Liver (tissue), 9 donors: ENCODE data around the gene AP5B1. TPM values are rescaled to one million over a fixed set of nuclear protein-coding genes. Genes with fewer than 3 reads are reported as not detected.

ENCODE experiments used
- DNase-seq: peaks from one replicate; pipeline ENCODE4 v3.0.0-alpha.2; 2017; ENCODE audit warnings: low spot score
- H3K27ac ChIP-seq, 2 donors: one replicate each; pipeline ENCODE4 v1.7.0; 2013; ENCODE audit warnings: inconsistent platforms in 2 of 2, low read length in 2 of 2, control low read depth in 1 of 2, low read depth in 1 of 2, mild to moderate bottlenecking in 1 of 2
- H3K27me3 ChIP-seq, 4 donors: one replicate each; pipeline versions ENCODE4 v1.6.1 to v1.7.0; 2013; ENCODE audit warnings: low read length in 3 of 4, inconsistent platforms in 1 of 4, mild to moderate bottlenecking in 1 of 4, moderate library complexity in 1 of 4; ENCODE audit not compliant: control insufficient read depth in 4 of 4, insufficient read depth in 4 of 4
- H3K36me3 ChIP-seq, 4 donors: one replicate each; pipeline versions ENCODE4 v1.6.1 to v1.7.0; 2013; ENCODE audit warnings: low read length in 3 of 4, mild to moderate bottlenecking in 3 of 4, low read depth in 1 of 4, moderate library complexity in 1 of 4; ENCODE audit not compliant: control insufficient read depth in 4 of 4, insufficient read depth in 3 of 4
- H3K4me1 ChIP-seq, 4 donors: one replicate each; pipeline versions ENCODE4 v1.6.1 to v1.7.0; 2013; ENCODE audit warnings: low read length in 3 of 4, mild to moderate bottlenecking in 3 of 4, moderate library complexity in 1 of 4; ENCODE audit not compliant: control insufficient read depth in 4 of 4, insufficient read depth in 4 of 4
- H3K4me3 ChIP-seq, 3 donors: one replicate each; pipeline versions ENCODE4 v1.6.1 to v1.7.0; 2013; ENCODE audit warnings: low read length in 3 of 3, control low read depth in 1 of 3, low read depth in 1 of 3, mild to moderate bottlenecking in 1 of 3
- H3K9ac ChIP-seq, 2 donors: one replicate each; pipeline ENCODE4 v1.7.0; 2013; ENCODE audit warnings: low read length in 2 of 2, mild to moderate bottlenecking in 2 of 2, moderate library complexity in 2 of 2, control low read depth in 1 of 2, low read depth in 1 of 2
- H3K9me3 ChIP-seq, 4 donors: one replicate each; pipeline versions ENCODE4 v1.6.1 to v1.7.0; 2013; ENCODE audit warnings: low read length in 3 of 4; ENCODE audit not compliant: control insufficient read depth in 4 of 4
- EGR1 ChIP-seq, 2 donors: IDR thresholded peaks; 2 replicates each; pipeline ENCODE4 v1.6.1; 2016 to 2018; ENCODE audit warnings: antibody characterized with exemption in 2 of 2, low read depth in 2 of 2
- FOXA1 ChIP-seq: IDR thresholded peaks from 2 replicates; pipeline ENCODE4 v1.6.1; 2016; ENCODE audit warnings: antibody characterized with exemption
- FOXA2 ChIP-seq: IDR thresholded peaks from 2 replicates; pipeline ENCODE4 v1.6.1; 2016; ENCODE audit warnings: antibody characterized with exemption
- GABPA ChIP-seq, 2 donors: IDR thresholded peaks in 1 of 2; conservative IDR thresholded peaks in 1 of 2; 2 replicates each; pipeline ENCODE4 v1.6.1; 2016; ENCODE audit warnings: antibody characterized with exemption in 2 of 2, mild to moderate bottlenecking in 1 of 2, moderate library complexity in 1 of 2
- RAD21 ChIP-seq, 2 donors: IDR thresholded peaks; 2 replicates each; pipeline ENCODE4 v1.6.1; 2016; ENCODE audit warnings: antibody characterized with exemption in 2 of 2, mild to moderate bottlenecking in 2 of 2
- TAF1 ChIP-seq: conservative IDR thresholded peaks from 2 replicates; pipeline ENCODE4 v1.6.1; 2016; ENCODE audit warnings: antibody characterized with exemption, mild to moderate bottlenecking
- WGBS: extraction: QIAGEN DNeasy Blood & Tissue Kit; methylation state at CpG from one replicate; pipeline ENCODE4 v1.1.7; 2013; 5-methylcytosine and 5-hydroxymethylcytosine counted together
- polyA plus RNA-seq, 2 donors: library from polyadenylated mRNA; stranded (reverse) in 1 of 2; unstranded in 1 of 2; fragments of 200-250 nt in 1 of 2; fragments of >200 nt in 1 of 2; fragmentation: Nextera tagmentation in 1 of 2; extraction: Ambion mirVana in 1 of 2; gene quantifications; one replicate each; pipeline versions ENCODE4 v1.2.1 to v1.2.3, GENCODE V29; 2013 to 2015
- total RNA-seq, 2 donors: library from RNA; depleted of rRNA; stranded (reverse); fragments of >200 nt; gene quantifications; one replicate each; pipeline ENCODE4 v1.2.3, GENCODE V29; 2014
- TF ChIP-seq, protein P1 (sequence below): fragments of 150-350 bp; IDR thresholded peaks from 2 replicates; pipeline ENCODE4 v1.5.1; 2017; ENCODE audit warnings: improper control_type of control experiment, low read depth, low read length; ENCODE audit not compliant: missing input control
- donor health status: healthy.
- donor health status: healthy.
- donor health status: healthy.
- donor health status: healthy.
- donor health status: healthy.

Gene AP5B1
- total and polyA plus RNA-seq, 4 donors = 2.0 to 10.8 (median 5.0) TPM

- TF ChIP-seq, protein P1, sequence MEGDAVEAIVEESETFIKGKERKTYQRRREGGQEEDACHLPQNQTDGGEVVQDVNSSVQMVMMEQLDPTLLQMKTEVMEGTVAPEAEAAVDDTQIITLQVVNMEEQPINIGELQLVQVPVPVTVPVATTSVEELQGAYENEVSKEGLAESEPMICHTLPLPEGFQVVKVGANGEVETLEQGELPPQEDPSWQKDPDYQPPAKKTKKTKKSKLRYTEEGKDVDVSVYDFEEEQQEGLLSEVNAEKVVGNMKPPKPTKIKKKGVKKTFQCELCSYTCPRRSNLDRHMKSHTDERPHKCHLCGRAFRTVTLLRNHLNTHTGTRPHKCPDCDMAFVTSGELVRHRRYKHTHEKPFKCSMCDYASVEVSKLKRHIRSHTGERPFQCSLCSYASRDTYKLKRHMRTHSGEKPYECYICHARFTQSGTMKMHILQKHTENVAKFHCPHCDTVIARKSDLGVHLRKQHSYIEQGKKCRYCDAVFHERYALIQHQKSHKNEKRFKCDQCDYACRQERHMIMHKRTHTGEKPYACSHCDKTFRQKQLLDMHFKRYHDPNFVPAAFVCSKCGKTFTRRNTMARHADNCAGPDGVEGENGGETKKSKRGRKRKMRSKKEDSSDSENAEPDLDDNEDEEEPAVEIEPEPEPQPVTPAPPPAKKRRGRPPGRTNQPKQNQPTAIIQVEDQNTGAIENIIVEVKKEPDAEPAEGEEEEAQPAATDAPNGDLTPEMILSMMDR = no peak
- TF ChIP-seq EGR1 (IDR thresholded peaks at IDR 0.05; ENCODE audit: low read depth in 2 of 2) (no peak), RAD21 (IDR thresholded peaks at IDR 0.05) (no peak), FOXA1 (no peak), FOXA2 (no peak), TAF1 (no peak), GABPA (IDR thresholded peaks at IDR 0.05 in 1 of 2, conservative IDR thresholded peaks at IDR 0.05 in 1 of 2) (no peak)
- Histone ChIP-seq H3K9me3 (peaks cover 0 to 1% (median 0%) of the 10 kb centered on the region in 4 donors), H3K27me3 (no peaks in the 10 kb centered on the region), H3K4me3 (no peak overlapping the region), H3K36me3 (no peaks in the 10 kb centered on the region), H3K4me1 (no peaks in the 10 kb centered on the region), H3K9ac (no peak overlapping the region), H3K27ac (no peak overlapping the region)
- 77% methylated on average over 6 of the region's 6 CpGs for WGBS
- DNase-seq = no peak
Observed at GRCh38 chr11:65726660-65727059, 54.1 kb downstream of the AP5B1 start.

Other genes with a start within 250 kb of the AP5B1 start
- 10 to 100 TPM; 16.0 to 17.9 TPM for gene LTBP3, start 222.6 kb downstream of the AP5B1 start, total RNA-seq
- 10 to 100 TPM in 1 of 2 donors, 1 to 10 TPM in 1; 8.8 to 46.2 TPM for gene LTBP3, start 222.6 kb downstream of the AP5B1 start, polyA plus RNA-seq
- 10 to 100 TPM; 18.2 to 22.7 TPM for gene ZNRD2, start 210.5 kb downstream of the AP5B1 start, total RNA-seq
- gene ZNRD2, start 210.5 kb downstream of the AP5B1 start, polyA plus RNA-seq = 10 to 100 TPM; 33.3 to 39.5 TPM
- gene FAM89B, start 208.4 kb downstream of the AP5B1 start, total RNA-seq = 10 to 100 TPM in 1 of 2 donors, 1 to 10 TPM in 1; 4.7 to 16.7 TPM
- 10 to 100 TPM in 1 of 2 donors, 1 to 10 TPM in 1; 7.7 to 11.4 TPM for gene FAM89B, start 208.4 kb downstream of the AP5B1 start, polyA plus RNA-seq
- gene EHBP1L1, start 204.9 kb downstream of the AP5B1 start, total RNA-seq = 100 to 1,000 TPM in 1 of 2 donors, 10 to 100 TPM in 1; 13.6 to 120 TPM
- 1 to 10 TPM; 1.1 to 6.5 TPM for gene EHBP1L1, start 204.9 kb downstream of the AP5B1 start, polyA plus RNA-seq
- under 1 TPM; 0.14 to 0.17 TPM for gene KCNK7, start 185.2 kb downstream of the AP5B1 start, total RNA-seq
- gene KCNK7, start 185.2 kb downstream of the AP5B1 start, polyA plus RNA-seq = under 1 TPM; 0.32 TPM
- gene MAP3K11, start 166.8 kb downstream of the AP5B1 start, total RNA-seq = 10 to 100 TPM; 23.7 to 49.3 TPM
- 10 to 100 TPM; 22.9 to 49.7 TPM for gene MAP3K11, start 166.8 kb downstream of the AP5B1 start, polyA plus RNA-seq
- gene PCNX3, start 165.2 kb downstream of the AP5B1 start, total RNA-seq = 10 to 100 TPM; 11.5 to 13.4 TPM
- gene PCNX3, start 165.2 kb downstream of the AP5B1 start, polyA plus RNA-seq = 10 to 100 TPM in 1 of 2 donors, 1 to 10 TPM in 1; 4.7 to 12.8 TPM
- gene SIPA1, start 142.9 kb downstream of the AP5B1 start, total RNA-seq = 10 to 100 TPM; 15.4 to 34.9 TPM
- 10 to 100 TPM; 16.1 to 29.5 TPM for gene SIPA1, start 142.9 kb downstream of the AP5B1 start, polyA plus RNA-seq
- 10 to 100 TPM; 11.1 to 22.6 TPM for gene RELA, start 118.1 kb downstream of the AP5B1 start, total RNA-seq
- gene RELA, start 118.1 kb downstream of the AP5B1 start, polyA plus RNA-seq = 10 to 100 TPM; 21.3 to 30.7 TPM
- 10 to 100 TPM; 16.1 to 20.7 TPM for gene KAT5, start 68.7 kb downstream of the AP5B1 start, total RNA-seq
- 10 to 100 TPM; 15.5 to 22.9 TPM for gene KAT5, start 68.7 kb downstream of the AP5B1 start, polyA plus RNA-seq
- 10 to 100 TPM; 20.5 to 32.4 TPM for gene RNASEH2C, start 60.2 kb downstream of the AP5B1 start, total RNA-seq
- 10 to 100 TPM; 45.7 to 72.1 TPM for gene RNASEH2C, start 60.2 kb downstream of the AP5B1 start, polyA plus RNA-seq
- under 1 TPM in 1 of 2 donors, not detected in 1; 0.05 TPM for gene OVOL1, start 6.1 kb upstream of the AP5B1 start, total RNA-seq
- gene OVOL1, start 6.1 kb upstream of the AP5B1 start, polyA plus RNA-seq = not detected
- gene SNX32, start 53.0 kb upstream of the AP5B1 start, total RNA-seq = under 1 TPM; under 0.01 to 0.09 TPM
- gene SNX32, start 53.0 kb upstream of the AP5B1 start, polyA plus RNA-seq = under 1 TPM; 0.02 to 0.38 TPM
- gene CFL1, start 77.2 kb upstream of the AP5B1 start, total RNA-seq = 100 to 1,000 TPM; 184 to 186 TPM
- gene CFL1, start 77.2 kb upstream of the AP5B1 start, polyA plus RNA-seq = 100 to 1,000 TPM; 377 to 498 TPM
- gene MUS81, start 79.5 kb upstream of the AP5B1 start, total RNA-seq = 10 to 100 TPM; 20.2 to 24.7 TPM
- 10 to 100 TPM; 11.0 to 12.9 TPM for gene MUS81, start 79.5 kb upstream of the AP5B1 start, polyA plus RNA-seq
- gene EFEMP2, start 91.8 kb upstream of the AP5B1 start, total RNA-seq = 1 to 10 TPM; 5.0 to 5.2 TPM
- 10 to 100 TPM in 1 of 2 donors, 1 to 10 TPM in 1; 5.5 to 10.7 TPM for gene EFEMP2, start 91.8 kb upstream of the AP5B1 start, polyA plus RNA-seq
- 1 to 10 TPM; 1.3 to 2.9 TPM for gene CTSW, start 98.9 kb upstream of the AP5B1 start, total RNA-seq
- 1 to 10 TPM; 2.0 to 2.2 TPM for gene CTSW, start 98.9 kb upstream of the AP5B1 start, polyA plus RNA-seq
- 10 to 100 TPM; 23.7 to 45.4 TPM for gene FIBP, start 107.5 kb upstream of the AP5B1 start, total RNA-seq
- gene FIBP, start 107.5 kb upstream of the AP5B1 start, polyA plus RNA-seq = 10 to 100 TPM; 27.2 to 30.9 TPM
- gene CCDC85B, start 109.7 kb upstream of the AP5B1 start, total RNA-seq = 1 to 10 TPM; 6.8 to 7.0 TPM
- 10 to 100 TPM in 1 of 2 donors, 1 to 10 TPM in 1; 4.3 to 12.6 TPM for gene CCDC85B, start 109.7 kb upstream of the AP5B1 start, polyA plus RNA-seq
- gene FOSL1, start 119.4 kb upstream of the AP5B1 start, total RNA-seq = under 1 TPM in 1 of 2 donors, not detected in 1; 0.17 TPM
- gene FOSL1, start 119.4 kb upstream of the AP5B1 start, polyA plus RNA-seq = under 1 TPM in 1 of 2 donors, not detected in 1; 0.20 TPM
- gene C11orf68, start 138.1 kb upstream of the AP5B1 start, total RNA-seq = 1 to 10 TPM; 4.4 to 9.9 TPM
- gene C11orf68, start 138.1 kb upstream of the AP5B1 start, polyA plus RNA-seq = 10 to 100 TPM; 12.6 to 15.4 TPM
- gene DRAP1, start 138.4 kb upstream of the AP5B1 start, total RNA-seq = 10 to 100 TPM; 18.1 to 47.2 TPM
- gene DRAP1, start 138.4 kb upstream of the AP5B1 start, polyA plus RNA-seq = 10 to 100 TPM; 37.3 to 57.3 TPM
- gene TSGA10IP, start 164.5 kb upstream of the AP5B1 start, total RNA-seq = not detected
- gene TSGA10IP, start 164.5 kb upstream of the AP5B1 start, polyA plus RNA-seq = under 1 TPM in 1 of 2 donors, not detected in 1; 0.02 TPM
- 10 to 100 TPM; 15.1 to 24.3 TPM for gene SART1, start 180.8 kb upstream of the AP5B1 start, total RNA-seq
- gene SART1, start 180.8 kb upstream of the AP5B1 start, polyA plus RNA-seq = 10 to 100 TPM; 13.6 to 15.1 TPM
- gene EIF1AD, start 221.2 kb upstream of the AP5B1 start, total RNA-seq = 10 to 100 TPM; 15.9 to 18.2 TPM
- 10 to 100 TPM in 1 of 2 donors, 1 to 10 TPM in 1; 6.3 to 12.6 TPM for gene EIF1AD, start 221.2 kb upstream of the AP5B1 start, polyA plus RNA-seq
- 10 to 100 TPM; 10.7 to 11.1 TPM for gene BANF1, start 221.5 kb upstream of the AP5B1 start, total RNA-seq
- gene BANF1, start 221.5 kb upstream of the AP5B1 start, polyA plus RNA-seq = 10 to 100 TPM; 83.0 to 100.0 TPM
- not detected for gene CST6, start 231.0 kb upstream of the AP5B1 start, total RNA-seq
- not detected for gene CST6, start 231.0 kb upstream of the AP5B1 start, polyA plus RNA-seq
- gene CATSPER1, start 245.5 kb upstream of the AP5B1 start, total RNA-seq = under 1 TPM in 1 of 2 donors, not detected in 1; 0.17 TPM
- gene CATSPER1, start 245.5 kb upstream of the AP5B1 start, polyA plus RNA-seq = not detected